Effector memory CD4-positive, alpha-beta T cell (primary cell): ENCODE measurements around the gene PPARD.

Experiments used
- DNase-seq, 3 donors: peaks; one replicate each; pipeline ENCODE4 v3.0.0-alpha.2; 2020
- H3K27ac ChIP-seq: 2 replicates; pipeline ENCODE4 v1.7.0; 2013; ENCODE audit warnings: mild to moderate bottlenecking, low read length, moderate library complexity; ENCODE audit not compliant: insufficient read depth, poor library complexity, severe bottlenecking
- H3K27me3 ChIP-seq: replicated peaks from 2 replicates; pipeline ENCODE4 v1.7.0; 2013; ENCODE audit warnings: mild to moderate bottlenecking, low read length; ENCODE audit not compliant: insufficient read depth, control insufficient read depth, poor library complexity, severe bottlenecking
- H3K36me3 ChIP-seq: 2 replicates; pipeline ENCODE4 v1.7.0; 2013; ENCODE audit warnings: mild to moderate bottlenecking, low read length, moderate library complexity; ENCODE audit not compliant: control insufficient read depth, insufficient read depth
- H3K4me1 ChIP-seq: 2 replicates; pipeline ENCODE4 v1.7.0; 2013; ENCODE audit warnings: low read length, mild to moderate bottlenecking; ENCODE audit not compliant: control insufficient read depth, insufficient read depth, poor library complexity, severe bottlenecking
- H3K4me3 ChIP-seq: 2 replicates; pipeline ENCODE4 v1.7.0; 2013; ENCODE audit warnings: low read length, low read depth, mild to moderate bottlenecking; ENCODE audit not compliant: insufficient read depth, poor library complexity, severe bottlenecking
- H3K9me3 ChIP-seq: 2 replicates; pipeline ENCODE4 v1.7.0; 2013; ENCODE audit warnings: mild to moderate bottlenecking, low read length, moderate library complexity; ENCODE audit not compliant: control insufficient read depth

PPARD gene

DNA sequence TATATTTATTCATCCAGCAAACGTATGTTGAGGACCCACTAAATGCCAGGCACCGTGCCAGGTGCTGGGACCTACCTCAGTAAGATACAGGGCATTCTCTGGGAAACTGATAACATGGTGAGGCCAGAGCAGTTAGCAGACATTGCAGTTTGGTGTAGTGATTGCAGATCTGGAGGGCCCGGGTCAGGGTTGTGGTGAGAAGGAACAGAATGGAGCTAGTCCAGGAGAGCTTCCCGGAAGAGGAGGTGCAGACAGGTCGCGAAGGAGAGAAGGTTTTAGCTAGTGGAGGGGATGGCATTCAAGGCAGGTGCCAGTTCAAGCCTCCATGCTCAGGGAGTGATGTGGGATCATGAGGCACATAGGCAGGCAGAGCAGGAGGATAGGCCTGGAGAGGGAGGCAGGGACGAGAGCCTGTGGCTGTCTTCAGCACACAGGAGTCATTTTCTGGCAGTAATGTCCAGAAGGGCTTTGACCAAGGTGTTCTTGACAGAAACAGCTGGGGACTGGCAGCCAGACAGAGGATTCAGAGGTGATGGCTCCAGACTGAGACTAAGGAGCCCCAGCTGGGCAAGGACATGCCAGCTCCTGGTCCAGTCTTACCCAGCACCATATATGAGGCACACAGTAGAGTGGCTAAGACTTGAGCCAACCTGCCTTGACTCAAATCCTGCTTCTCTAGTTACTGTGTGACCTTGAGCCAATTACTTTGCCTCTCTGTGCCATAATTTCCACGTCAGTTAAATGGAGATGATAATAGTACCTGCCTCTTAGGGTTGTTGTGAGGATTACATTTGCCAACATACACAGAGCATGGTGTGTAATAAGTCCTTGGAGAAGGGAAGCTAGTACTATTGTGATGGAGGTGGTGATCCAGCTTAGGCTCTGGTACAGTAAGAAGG, 61.4 kb downstream of the PPARD start:
- H3K27ac ChIP-seq, result no peak overlapping the region
- H3K4me1 ChIP-seq, result no peaks in the 10 kb centered on the region
- no peaks in the 10 kb centered on the region for H3K27me3 ChIP-seq
- H3K4me3 ChIP-seq, result no peak overlapping the region
- no peaks in the 10 kb centered on the region for H3K9me3 ChIP-seq
- H3K36me3 ChIP-seq, result no peaks in the 10 kb centered on the region
- no peak for DNase-seq

DNA sequence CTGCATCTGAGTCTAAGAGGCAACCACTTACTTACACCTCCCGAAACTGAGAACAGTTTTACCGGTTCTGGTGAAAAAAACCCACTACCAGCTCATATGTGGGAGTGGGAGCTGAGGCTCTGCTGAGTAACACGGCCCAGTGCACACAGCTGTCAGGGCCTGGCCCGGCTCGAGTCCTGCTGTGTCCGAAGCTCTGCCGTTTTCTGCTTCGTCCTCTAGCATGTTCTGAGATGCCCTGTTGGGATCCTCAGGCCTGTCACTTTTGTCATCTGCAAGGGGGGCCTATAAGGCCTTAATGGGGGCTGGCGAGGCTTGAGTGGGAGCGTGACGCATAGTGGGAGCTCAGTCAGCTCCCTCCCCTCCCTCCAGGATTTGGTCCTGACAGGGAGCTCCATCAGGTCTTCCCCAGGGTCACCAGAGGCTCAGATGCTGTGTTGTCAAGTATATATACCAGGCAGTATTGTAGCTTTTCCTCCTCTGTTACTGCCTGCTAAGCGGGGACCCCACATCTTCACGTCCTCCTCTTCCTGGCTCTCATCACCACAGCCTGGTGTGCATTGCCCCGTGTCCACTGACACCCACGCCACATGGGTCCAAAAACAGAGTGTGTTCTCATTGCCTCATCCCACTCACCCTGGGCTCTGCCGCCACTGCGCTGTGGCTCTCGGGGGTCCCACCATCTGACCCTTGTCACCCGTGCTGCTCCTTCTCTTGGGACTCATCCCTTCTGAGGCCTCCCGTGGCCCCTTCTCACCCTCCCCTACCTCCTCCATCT, 64.5 kb downstream of the PPARD start:
- Histone ChIP-seq H3K9me3 (no peaks in the 10 kb centered on the region), H3K4me1 (no peaks in the 10 kb centered on the region), H3K27ac (peak overlapping the region; percentile 18), H3K4me3 (no peak overlapping the region), H3K27me3 (no peaks in the 10 kb centered on the region), H3K36me3 (no peaks in the 10 kb centered on the region)
- DNase-seq, result no peak

DNA sequence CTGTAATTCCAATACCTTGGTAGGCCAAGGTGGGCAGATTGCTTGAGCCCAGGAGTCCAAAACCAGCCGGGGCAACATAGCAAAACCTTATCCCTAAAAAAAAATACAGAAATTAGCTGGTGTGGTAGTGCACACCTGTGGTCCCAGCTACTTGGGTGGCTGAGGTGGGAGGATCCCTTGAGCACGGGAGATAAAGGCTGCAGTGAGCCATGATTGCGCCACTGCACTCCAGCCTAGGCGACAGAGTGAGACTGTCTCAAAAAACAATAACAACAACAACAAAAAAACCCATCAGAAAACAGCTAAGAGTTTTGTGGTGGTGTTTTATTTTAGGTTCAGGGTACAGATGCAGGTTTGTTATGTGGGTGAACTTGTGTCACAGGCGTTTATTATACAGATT, 66.9 kb downstream of the PPARD start:
- Histone ChIP-seq H3K27me3 (no peaks in the 10 kb centered on the region), H3K36me3 (peaks cover 16% of the 10 kb centered on the region), H3K4me1 (no peaks in the 10 kb centered on the region), H3K4me3 (no peak overlapping the region), H3K27ac (no peak overlapping the region), H3K9me3 (no peaks in the 10 kb centered on the region)
- no peak for DNase-seq

DNA sequence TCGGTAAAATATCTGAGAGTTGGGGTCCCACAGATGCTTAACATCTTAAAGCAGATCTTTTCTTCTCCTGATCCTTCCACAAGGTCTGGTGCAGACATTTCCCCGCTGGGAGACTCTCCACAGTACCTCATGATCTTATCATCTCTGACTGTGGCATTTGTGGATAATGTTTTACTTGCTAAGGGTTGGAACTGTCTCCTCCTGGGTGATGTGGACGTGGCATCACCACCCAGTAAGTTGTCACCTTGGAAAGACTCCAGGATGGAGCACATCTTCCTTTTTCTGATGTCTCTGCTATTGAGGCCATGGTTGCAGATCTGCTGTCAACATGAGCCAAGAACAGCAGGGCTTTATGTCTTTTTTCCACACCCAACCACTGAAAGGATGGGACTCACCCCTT, 67.8 kb downstream of the PPARD start:
- H3K36me3 ChIP-seq, result peaks cover 16% of the 10 kb centered on the region
- no peaks in the 10 kb centered on the region for H3K4me1 ChIP-seq
- no peak overlapping the region for H3K27ac ChIP-seq
- H3K4me3 ChIP-seq, result no peak overlapping the region
- no peak for DNase-seq
- H3K27me3 ChIP-seq, result no peaks in the 10 kb centered on the region
- no peaks in the 10 kb centered on the region for H3K9me3 ChIP-seq

DNA sequence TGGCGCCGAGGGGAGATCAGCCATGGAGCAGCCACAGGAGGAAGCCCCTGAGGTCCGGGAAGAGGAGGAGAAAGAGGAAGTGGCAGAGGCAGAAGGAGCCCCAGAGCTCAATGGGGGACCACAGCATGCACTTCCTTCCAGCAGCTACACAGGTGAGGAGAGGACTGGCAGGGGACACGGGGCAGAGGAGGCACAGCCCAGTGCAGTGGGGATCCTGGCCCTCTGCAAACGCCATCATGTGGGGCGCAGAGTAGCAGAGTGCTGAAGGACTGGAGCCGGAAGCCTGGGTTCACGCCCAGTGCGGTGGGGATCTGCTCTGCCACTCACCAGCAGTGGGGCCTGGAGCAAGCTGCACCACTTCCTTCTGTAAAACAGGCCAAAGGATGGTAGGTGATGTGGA, 68.7 kb downstream of the PPARD start:
- no peaks in the 10 kb centered on the region for H3K9me3 ChIP-seq
- no peak overlapping the region for H3K27ac ChIP-seq
- no peak overlapping the region for H3K4me3 ChIP-seq
- no peak for DNase-seq
- H3K36me3 ChIP-seq, result peaks cover 19% of the 10 kb centered on the region
- H3K27me3 ChIP-seq, result no peaks in the 10 kb centered on the region
- H3K4me1 ChIP-seq, result no peaks in the 10 kb centered on the region

DNA sequence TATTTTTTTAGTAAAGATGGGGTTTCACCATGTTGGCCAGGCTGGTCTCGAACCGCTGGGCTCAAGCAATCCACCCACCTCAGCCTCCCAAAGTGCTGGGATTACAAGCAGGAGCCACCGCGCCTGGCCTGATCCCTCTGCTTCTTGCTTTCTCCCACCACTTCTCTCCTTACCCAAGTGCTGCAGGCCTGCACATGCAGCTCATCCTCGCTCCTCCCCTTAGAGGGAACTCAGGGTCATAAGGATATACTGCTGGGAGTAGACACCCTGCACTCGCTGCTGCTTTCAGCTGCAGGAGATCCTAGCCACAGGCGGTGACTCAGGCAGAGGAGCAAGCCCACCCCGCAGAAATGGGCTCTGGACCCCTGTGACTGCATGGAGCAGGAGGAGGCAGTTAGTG, 69.7 kb downstream of the PPARD start:
- H3K4me3 ChIP-seq, result no peak overlapping the region
- H3K27me3 ChIP-seq, result no peaks in the 10 kb centered on the region
- H3K27ac ChIP-seq, result no peak overlapping the region
- H3K9me3 ChIP-seq, result no peaks in the 10 kb centered on the region
- H3K36me3 ChIP-seq, result peaks cover 23% of the 10 kb centered on the region
- DNase-seq, result no peak
- H3K4me1 ChIP-seq, result no peaks in the 10 kb centered on the region

DNA sequence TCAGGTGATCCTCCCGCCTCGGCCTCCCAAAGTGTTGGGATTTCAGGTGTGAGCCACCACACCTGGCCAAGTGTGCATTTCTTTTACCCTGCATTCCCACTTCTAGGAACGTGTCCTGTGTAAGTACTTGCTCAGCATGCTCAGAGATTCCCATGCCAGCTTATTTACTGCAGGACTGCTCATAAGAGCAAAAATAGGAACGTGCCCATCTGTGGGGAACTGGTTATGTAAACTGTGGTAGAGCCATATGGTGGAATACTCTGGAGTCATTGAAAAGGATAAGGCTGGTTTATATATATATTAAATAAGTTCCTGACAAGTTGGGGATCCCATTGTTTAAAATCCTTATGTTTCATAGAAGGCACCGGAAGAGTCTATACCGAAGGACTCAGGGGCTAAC, 71.6 kb downstream of the PPARD start:
- H3K27ac ChIP-seq, result no peak overlapping the region
- no peaks in the 10 kb centered on the region for H3K27me3 ChIP-seq
- peaks cover 23% of the 10 kb centered on the region for H3K36me3 ChIP-seq
- H3K4me3 ChIP-seq, result no peak overlapping the region
- DNase-seq, result no peak
- no peaks in the 10 kb centered on the region for H3K9me3 ChIP-seq
- H3K4me1 ChIP-seq, result peaks cover 12% of the 10 kb centered on the region

DNA sequence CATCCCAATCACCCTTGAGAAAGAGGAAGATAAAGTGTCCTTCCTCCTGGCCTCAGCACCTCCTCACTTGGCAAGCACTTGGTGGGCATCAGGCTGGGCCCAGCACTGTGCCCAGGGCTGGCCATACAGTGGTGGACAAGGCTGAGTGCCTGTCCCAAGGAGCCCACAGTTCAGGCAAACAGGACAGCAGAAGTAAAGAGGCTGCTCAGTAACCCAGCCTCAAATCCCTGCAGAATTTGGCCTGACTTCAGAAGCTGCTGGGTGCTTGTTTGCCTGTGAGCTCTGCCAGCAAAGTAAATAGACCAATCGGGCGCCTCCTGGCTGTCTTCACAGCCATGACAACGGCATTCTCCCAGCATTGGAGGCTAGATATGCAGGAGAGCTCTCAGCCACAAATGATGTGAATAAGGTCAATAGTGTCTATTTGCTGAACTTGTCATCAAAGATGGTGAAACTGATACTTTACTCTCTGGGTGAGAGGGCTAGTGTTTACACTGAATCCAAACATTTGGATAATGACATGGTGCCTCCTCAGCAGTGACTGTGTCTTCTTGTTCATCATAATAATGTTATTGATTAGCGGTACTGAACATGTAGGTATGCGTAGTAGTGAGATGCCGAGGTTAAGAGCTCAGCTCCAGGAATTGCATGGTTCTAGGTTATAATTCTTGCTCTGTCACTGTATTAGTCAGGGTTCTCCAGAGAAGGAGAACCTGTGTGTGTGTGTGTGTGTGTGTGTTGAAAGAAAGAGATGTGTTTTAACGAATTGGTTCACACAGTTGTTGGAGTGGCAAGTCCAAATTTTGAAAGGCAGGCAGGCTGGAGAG, 72.9 kb downstream of the PPARD start:
- DNase-seq, result no peak
- H3K27ac ChIP-seq, result no peak overlapping the region
- H3K4me3 ChIP-seq, result no peak overlapping the region
- peaks cover 13% of the 10 kb centered on the region for H3K4me1 ChIP-seq
- H3K27me3 ChIP-seq, result no peaks in the 10 kb centered on the region
- H3K9me3 ChIP-seq, result no peaks in the 10 kb centered on the region
- H3K36me3 ChIP-seq, result peaks cover 29% of the 10 kb centered on the region

DNA sequence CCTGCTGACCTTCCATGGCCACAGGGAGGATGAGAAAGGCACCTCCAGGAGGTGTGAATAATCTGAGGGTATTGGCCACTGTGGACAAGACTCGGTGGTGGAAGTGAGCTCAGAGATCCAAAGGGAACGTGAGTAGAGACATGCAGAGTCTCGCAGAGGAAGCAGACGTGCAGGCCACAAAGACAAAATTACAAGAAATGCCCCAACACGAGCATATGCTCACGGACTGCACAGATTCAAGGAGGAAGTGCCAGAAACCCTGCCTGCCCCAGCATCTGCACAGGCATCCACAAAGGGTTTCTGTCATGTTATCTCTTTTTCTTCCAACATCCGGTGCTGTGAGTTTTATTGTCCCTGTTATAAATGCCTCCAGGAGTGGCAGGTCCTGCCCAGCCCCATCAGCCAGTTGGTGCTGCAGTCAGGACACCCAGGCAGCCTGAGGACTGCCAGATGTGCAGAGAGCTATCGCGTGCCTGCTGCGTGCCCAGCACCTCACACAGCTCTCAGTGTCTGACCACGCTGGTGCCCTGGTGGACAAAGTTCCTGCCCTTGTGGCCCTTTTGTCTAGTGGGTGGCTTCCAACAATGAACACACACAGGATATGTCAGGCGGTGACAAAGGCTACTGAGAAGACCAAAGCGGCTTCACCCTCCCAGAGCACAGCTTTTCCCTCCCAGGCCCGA, 75.8 kb downstream of the PPARD start:
- Histone ChIP-seq H3K4me1 (peaks cover 13% of the 10 kb centered on the region), H3K27ac (no peak overlapping the region), H3K27me3 (no peaks in the 10 kb centered on the region), H3K4me3 (no peak overlapping the region), H3K9me3 (no peaks in the 10 kb centered on the region), H3K36me3 (peaks cover 31% of the 10 kb centered on the region)
- no peak for DNase-seq
